ENCODE results near the gene MACROD2.
"Not testable (repeated sequence)": the region's sequence is repeated elsewhere in the genome, so short reads cannot be mapped to it uniquely, and the experiment has no call there.

The MACROD2 gene

DNA sequence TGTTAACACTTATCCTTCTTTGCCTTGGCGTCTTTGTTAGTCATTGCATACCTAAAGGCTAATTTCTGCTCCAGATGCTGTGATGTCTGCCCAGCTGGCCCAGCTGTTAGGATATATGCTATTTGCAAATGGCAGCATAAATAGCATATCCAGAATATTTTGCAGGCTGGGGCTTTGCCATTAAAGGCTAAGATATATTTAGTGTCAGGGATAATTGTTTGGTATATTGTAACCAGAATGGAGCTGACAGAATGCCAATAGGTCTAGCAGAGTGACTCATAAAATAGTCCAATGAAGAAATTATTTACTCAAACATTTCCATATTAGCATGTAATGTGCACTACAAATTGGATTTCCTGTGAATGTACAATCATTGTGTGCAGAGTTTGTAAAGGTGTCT lies 926.2 kb downstream of the MACROD2 start:
- TF ChIP-seq, protein P1, sequence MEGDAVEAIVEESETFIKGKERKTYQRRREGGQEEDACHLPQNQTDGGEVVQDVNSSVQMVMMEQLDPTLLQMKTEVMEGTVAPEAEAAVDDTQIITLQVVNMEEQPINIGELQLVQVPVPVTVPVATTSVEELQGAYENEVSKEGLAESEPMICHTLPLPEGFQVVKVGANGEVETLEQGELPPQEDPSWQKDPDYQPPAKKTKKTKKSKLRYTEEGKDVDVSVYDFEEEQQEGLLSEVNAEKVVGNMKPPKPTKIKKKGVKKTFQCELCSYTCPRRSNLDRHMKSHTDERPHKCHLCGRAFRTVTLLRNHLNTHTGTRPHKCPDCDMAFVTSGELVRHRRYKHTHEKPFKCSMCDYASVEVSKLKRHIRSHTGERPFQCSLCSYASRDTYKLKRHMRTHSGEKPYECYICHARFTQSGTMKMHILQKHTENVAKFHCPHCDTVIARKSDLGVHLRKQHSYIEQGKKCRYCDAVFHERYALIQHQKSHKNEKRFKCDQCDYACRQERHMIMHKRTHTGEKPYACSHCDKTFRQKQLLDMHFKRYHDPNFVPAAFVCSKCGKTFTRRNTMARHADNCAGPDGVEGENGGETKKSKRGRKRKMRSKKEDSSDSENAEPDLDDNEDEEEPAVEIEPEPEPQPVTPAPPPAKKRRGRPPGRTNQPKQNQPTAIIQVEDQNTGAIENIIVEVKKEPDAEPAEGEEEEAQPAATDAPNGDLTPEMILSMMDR (IDR thresholded peaks at IDR 0.05; ENCODE audit: extremely low read depth, missing control alignments), result no peak
- no peak for DNase-seq (ENCODE audit: low spot score)

DNA sequence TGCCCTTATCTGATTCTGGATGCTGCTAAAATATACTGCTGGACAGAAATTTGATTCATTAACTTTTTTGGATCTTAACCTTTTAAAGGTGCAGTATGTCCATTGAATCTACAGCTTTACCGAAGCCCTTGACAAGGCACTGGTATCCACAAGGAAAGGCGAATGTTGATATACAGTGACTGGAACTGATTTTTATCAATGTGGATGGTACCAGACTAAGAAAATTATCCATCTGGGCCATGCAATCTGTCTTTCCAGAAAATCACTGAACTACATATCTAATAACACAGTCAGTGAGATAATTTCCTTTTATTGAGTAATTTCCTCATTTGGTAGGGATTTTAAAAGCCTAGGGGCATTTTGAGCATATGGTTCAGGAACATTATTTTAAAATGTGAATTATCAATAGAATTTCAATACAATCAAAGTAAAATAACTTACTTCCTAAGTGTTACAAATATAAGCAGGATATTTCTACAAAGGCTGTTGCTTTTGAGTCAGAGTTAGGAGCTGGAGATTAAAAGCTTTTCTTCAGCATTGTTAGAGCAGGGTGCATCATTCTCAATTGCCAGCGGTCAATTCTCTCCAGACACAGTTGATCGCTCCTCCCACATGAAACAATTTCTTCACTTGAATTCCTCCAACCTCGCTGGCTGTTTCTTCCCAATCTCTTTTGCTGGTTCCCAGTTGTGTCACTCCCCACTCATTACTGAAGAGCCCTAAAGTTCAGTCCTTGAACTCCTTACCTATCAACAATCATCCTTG lies 927.4 kb downstream of the MACROD2 start:
- no peak for DNase-seq (ENCODE audit: low spot score)
- TF ChIP-seq, protein P1 (IDR thresholded peaks at IDR 0.05; ENCODE audit: extremely low read depth, missing control alignments), result no peak

DNA sequence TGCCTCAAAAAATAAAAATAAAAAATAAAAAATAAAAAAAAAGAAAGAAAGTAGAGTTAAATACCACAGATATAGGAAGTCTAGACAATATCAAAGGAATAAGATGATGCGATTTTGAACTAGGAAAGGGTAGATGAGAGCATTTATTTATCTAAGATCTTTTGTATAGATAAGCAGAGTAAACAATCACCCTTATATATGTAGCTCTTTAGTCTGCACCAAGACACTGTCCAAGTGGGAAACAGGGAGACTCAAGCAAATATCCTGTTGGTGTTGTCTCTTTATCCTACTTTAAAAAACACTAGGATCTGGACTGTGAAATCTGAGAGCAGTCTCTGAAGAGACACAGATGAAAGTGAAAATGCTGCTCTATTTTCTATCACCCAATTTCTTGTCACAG lies 929.1 kb downstream of the MACROD2 start:
- no peak for DNase-seq (ENCODE audit: low spot score)
- TF ChIP-seq, protein P1 (IDR thresholded peaks at IDR 0.05; ENCODE audit: extremely low read depth, missing control alignments), result no peak

DNA sequence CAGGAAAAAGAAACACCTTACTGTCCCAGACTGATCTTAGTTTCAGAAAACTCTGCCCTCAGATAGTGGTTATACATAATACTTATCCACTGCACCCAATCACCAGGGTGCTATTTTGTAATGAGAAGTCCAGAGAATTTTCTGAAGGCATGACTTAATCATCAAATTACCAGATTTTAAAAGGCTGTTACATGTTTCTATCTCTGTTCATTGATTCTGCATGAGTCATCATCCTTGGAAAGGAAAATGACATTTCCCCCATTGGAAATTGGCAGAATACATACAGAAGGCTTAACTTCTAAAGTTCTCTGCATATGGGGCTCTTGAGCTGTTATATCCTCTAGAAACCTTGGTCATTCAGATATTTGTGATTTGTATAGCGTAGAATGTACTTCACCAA lies 930.0 kb downstream of the MACROD2 start:
- no peak for DNase-seq (ENCODE audit: low spot score)
- TF ChIP-seq, protein P1 (IDR thresholded peaks at IDR 0.05; ENCODE audit: extremely low read depth, missing control alignments), result no peak

DNA sequence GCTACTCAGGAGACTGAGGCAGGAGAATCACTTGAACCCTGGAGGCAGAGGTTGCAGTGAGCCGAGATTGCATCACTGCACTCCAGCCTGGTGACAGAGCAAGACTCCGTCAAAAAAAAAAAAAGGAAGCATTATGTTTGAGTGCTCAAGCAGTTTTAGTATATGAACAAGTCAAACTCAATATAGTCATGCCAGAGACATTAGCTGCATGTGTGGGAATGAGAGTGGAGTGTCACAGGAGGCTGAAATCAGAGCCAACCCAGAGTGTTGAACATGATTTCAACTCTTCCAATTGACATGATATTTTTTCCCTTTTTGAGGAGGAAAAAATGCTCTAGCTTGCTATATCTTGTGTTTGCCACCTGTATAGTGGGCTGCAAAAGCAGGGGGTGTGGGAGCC lies 931.1 kb downstream of the MACROD2 start:
- DNase-seq (ENCODE audit: low spot score), result not testable (repeated sequence)

DNA sequence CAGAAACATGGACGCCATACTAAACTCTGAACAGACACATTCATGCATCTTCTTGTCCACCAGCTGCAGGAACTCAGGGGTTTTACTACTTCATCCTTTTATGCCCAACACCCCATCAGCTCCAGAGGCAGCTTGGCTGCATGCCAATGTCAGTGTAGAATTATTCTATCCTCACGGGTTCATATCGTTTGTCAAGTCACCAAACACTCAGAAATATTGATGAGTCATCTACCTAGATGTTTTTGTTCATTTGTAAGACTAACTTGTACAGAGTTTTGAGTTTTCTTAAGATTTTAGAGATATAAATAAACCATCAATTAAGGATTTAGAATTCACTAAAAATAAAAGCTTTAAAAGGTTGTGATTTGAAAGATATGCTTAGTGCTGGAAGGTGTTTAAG lies 932.8 kb downstream of the MACROD2 start:
- TF ChIP-seq, protein P1 (IDR thresholded peaks at IDR 0.05; ENCODE audit: extremely low read depth, missing control alignments), result no peak
- DNase-seq (ENCODE audit: low spot score), result no peak

DNA sequence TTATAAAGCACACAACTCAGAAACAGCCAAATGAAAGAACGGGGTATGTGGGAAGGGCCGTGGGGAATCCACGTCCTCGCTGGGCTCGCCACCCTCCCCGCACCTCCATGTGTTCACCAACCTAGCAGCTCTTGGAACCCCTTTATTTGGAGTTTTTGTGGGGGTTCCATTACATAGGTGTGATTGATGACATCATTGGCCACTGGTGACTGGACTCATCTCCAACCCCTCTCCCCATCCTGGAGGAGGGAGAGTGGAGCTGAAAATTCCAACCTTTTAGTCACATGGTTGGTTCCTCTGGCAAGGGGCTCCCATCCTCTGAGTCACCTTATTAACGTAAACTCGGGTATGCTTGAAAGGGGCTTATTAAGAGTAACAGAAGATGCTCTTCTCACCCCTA lies 934.1 kb downstream of the MACROD2 start:
- DNase-seq (ENCODE audit: low spot score), result no peak
- TF ChIP-seq, protein P1 (IDR thresholded peaks at IDR 0.05; ENCODE audit: extremely low read depth, missing control alignments), result no peak

DNA sequence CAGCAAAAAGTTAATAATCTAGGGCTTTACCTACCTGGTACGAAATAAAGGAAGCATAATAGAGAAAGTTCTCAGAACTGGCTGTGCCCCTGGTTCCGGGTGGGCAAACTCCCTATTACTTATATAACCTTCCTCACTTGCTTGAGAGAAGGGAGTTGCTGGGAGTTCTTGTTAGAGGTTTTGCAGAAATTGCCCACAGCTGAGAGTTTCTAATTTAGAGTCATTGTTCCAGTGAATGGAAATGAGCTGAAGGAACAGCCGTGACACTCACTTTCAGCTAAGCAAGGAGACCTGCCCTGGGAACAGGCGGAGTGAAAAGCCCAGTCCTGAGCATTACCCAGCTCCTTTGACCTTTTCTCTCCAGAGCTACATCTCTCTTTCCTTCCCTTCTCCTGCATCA lies 936.7 kb downstream of the MACROD2 start:
- TF ChIP-seq, protein P1 (IDR thresholded peaks at IDR 0.05; ENCODE audit: extremely low read depth, missing control alignments), result no peak
- DNase-seq (ENCODE audit: low spot score), result no peak
